ENCODE measurements around the gene REEP2.

Gene REEP2

GRCh38 chr5:138461343-138462125 lies 22.7 kb downstream of the REEP2 start:
- DNase-seq (ENCODE audit: low read depth, low spot score), result peak; percentile 62
- TF ChIP-seq, protein P1, sequence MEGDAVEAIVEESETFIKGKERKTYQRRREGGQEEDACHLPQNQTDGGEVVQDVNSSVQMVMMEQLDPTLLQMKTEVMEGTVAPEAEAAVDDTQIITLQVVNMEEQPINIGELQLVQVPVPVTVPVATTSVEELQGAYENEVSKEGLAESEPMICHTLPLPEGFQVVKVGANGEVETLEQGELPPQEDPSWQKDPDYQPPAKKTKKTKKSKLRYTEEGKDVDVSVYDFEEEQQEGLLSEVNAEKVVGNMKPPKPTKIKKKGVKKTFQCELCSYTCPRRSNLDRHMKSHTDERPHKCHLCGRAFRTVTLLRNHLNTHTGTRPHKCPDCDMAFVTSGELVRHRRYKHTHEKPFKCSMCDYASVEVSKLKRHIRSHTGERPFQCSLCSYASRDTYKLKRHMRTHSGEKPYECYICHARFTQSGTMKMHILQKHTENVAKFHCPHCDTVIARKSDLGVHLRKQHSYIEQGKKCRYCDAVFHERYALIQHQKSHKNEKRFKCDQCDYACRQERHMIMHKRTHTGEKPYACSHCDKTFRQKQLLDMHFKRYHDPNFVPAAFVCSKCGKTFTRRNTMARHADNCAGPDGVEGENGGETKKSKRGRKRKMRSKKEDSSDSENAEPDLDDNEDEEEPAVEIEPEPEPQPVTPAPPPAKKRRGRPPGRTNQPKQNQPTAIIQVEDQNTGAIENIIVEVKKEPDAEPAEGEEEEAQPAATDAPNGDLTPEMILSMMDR (IDR thresholded peaks at IDR 0.05; ENCODE audit: low read depth, low read length), result no peak
- in situ Hi-C loops (cut with HindIII; ENCODE audit: low sequenced_read_pairs), result no loop called here
- H3K4me3 ChIP-seq (ENCODE audit: low read depth, low read length), result no peak overlapping the region

DNA sequence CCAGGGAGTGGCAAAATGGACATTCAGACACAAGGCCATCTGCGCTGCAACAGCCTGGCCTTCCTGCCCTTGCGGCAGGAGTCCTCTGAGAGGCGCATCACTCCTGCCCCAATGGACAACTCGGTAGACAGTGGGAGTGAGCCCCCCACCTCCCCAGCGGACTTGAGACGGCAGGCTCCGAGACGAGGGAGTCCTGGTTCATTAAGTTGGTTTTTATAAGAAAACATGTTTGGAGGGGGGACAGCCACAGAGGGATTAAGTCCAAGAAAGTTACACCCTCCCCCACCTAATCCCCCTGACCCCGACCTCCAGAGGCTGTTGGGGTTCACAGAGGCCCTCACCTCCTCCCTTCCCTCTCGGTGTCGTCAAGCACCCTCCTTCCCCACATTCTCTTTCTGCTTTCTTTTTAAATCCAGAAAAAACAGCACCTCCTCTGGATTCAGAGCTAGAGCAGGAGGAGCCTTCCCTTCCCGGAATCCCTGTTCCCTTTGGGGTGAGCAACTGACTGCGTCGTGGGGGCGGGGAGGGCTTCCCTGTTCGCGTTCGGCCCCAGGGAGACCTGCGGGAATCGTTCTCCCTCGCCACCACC lies 24.7 kb downstream of the REEP2 start:
- TF ChIP-seq, protein P1 (IDR thresholded peaks at IDR 0.05; ENCODE audit: low read depth, low read length), result peak; percentile 24
- H3K4me3 ChIP-seq (ENCODE audit: low read depth, low read length), result peak overlapping the region; percentile 55
- DNase-seq (ENCODE audit: low read depth, low spot score), result no peak
- in situ Hi-C loops (cut with HindIII; ENCODE audit: low sequenced_read_pairs), result no loop called here

DNA sequence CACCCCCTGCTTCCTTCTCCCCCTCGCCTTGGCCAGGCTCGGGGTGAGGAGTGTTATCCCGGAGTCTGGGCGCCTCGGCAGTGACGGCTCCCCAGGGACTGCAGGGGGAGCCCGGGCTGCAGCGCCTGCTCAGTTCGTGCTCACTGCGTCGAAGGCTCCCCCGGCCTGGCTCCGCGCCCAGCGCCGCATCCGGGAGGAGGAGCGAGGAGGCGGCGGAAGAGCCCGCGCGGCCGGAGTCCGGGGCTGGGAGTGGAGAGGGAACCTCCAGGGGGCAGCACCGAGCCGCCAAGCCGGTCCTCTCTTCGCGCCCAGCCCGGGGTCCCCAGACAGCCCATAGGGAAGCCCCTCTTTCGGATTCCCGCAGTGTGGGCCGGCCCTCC lies 25.1 kb downstream of the REEP2 start:
- H3K4me3 ChIP-seq (ENCODE audit: low read depth, low read length), result peak overlapping the region; percentile 55
- TF ChIP-seq, protein P1 (IDR thresholded peaks at IDR 0.05; ENCODE audit: low read depth, low read length), result peak; percentile 72
- in situ Hi-C loops (cut with HindIII; ENCODE audit: low sequenced_read_pairs), result no loop called here
- peak; percentile 96 for DNase-seq (ENCODE audit: low read depth, low spot score)

DNA sequence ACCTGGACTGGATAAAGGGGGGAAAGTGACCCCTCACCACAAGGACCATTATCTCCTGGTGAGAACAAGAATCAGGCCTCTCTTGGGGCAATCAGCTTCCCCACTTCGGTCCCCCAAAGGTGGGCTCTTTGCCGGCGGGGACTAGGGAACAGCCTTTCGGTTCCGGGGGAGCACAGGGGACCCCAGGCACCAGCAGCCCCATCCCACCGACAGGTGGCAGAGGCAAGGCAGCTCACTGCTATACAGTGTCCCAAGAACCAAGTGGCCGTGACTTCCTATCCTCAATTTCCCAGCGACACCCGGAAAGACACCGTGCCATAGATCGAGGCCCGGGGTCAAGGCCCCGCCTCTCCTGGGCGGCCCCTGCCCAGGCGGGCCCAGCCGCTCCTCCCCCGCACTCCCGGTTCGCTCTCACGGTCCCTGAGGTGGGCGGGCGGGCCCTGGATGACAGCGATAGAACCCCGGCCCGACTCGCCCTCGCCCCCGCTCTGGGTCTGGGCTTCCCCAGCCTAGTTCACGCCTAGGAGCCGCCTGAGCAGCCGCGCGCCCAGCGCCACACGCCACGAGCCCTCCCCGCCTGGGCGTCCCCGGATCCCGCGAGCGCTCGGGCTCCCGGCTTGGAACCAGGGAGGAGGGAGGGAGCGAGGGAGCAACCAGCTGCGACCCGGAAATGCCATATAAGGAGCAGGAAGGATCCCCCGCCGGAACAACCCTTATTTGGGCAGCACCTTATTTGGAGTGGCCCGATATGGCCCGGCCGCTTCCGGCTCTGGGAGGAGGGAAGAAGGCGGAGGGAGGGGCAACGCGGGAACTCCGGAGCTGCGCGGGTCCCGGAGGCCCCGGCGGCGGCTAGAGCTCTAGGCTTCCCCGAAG lies 25.8 kb downstream of the REEP2 start:
- TF ChIP-seq, protein P1 (IDR thresholded peaks at IDR 0.05; ENCODE audit: low read depth, low read length), result no peak
- peak overlapping the region; percentile 55 for H3K4me3 ChIP-seq (ENCODE audit: low read depth, low read length)
- peak; percentile 99 for DNase-seq (ENCODE audit: low read depth, low spot score)
- in situ Hi-C loops (cut with HindIII; ENCODE audit: low sequenced_read_pairs), result no loop called here

DNA sequence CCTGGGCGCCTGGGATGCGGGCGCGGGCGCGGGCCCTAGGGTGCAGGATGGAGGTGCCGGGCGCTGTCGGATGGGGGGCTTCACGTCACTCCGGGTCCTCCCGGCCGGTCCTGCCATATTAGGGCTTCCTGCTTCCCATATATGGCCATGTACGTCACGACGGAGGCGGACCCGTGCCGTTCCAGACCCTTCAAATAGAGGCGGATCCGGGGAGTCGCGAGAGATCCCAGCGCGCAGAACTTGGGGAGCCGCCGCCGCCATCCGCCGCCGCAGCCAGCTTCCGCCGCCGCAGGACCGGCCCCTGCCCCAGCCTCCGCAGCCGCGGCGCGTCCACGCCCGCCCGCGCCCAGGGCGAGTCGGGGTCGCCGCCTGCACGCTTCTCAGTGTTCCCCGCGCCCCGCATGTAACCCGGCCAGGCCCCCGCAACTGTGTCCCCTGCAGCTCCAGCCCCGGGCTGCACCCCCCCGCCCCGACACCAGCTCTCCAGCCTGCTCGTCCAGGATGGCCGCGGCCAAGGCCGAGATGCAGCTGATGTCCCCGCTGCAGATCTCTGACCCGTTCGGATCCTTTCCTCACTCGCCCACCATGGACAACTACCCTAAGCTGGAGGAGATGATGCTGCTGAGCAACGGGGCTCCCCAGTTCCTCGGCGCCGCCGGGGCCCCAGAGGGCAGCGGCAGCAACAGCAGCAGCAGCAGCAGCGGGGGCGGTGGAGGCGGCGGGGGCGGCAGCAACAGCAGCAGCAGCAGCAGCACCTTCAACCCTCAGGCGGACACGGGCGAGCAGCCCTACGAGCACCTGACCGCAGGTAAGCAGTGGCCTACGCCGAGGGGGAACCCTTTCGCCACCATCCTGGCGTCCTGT lies 26.6 kb downstream of the REEP2 start, which contains the start of gene EGR1:
EGR1 (plus strand) TSS at position 219 of the 864 bp plus-strand sequence; CDS start at position 502, 283 bp downstream.
- in situ Hi-C loops (cut with HindIII; ENCODE audit: low sequenced_read_pairs), result no loop called here
- TF ChIP-seq, protein P1 (IDR thresholded peaks at IDR 0.05; ENCODE audit: low read depth, low read length), result no peak
- DNase-seq (ENCODE audit: low read depth, low spot score), result peak; percentile 97
- H3K4me3 ChIP-seq (ENCODE audit: low read depth, low read length), result peak within 1 kb of the TSS; percentile 55

Data from astrocyte of the spinal cord (primary cell).